GM10847 (cell line): Measurements from ENCODE around the gene COA5.

Source experiments
- POLR2A ChIP-seq: IDR thresholded peaks from 2 replicates; pipeline ENCODE4 v1.6.1; 2011; ENCODE audit not compliant: insufficient read length; ENCODE audit errors: extremely low read depth

Gene COA5

GRCh38 chr2:98554116-98554861 is 54.0 kb downstream of the COA5 start:
- TF ChIP-seq POLR2A, result no peak

- TF ChIP-seq POLR2A, result no peak
Observed at GRCh38 chr2:98552499-98553179, 55.7 kb downstream of the COA5 start.

DNA sequence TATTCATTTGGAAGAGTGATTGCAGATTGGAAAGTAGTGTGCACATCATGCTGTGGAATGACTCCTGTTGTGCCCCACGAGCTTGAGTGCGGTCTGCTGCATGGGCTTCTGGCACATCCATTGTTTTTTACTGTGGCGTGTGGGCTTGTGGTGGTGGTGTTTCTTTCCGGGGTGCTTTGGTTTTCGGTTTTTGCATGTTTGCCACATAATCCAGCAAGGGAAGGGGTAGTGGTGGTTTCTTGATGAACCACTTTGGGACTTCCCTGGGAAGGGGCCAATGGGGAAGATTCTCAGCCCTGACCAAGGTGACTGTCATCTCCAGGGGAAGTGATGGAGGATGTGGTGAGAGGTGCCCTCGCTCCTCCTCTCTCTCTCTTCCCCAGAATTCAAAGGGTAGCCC is 57.0 kb downstream of the COA5 start:
- TF ChIP-seq POLR2A, result no peak

GRCh38 chr2:98550165-98550564 is 58.1 kb downstream of the COA5 start:
- no peak for TF ChIP-seq POLR2A
